GM23338 (cell line): ENCODE results near the gene NTM. TPM values are rescaled to one million over a fixed set of nuclear protein-coding genes. Genes with fewer than 3 reads are reported as not detected.

Experiments used
- ATAC-seq: fragments of 200-7000 bp; cut with Tn5 transposase; 3 replicates; pipeline ENCODE4 v1.9.1; 2020
- DNase-seq: peaks from one replicate; pipeline ENCODE4 v3.0.0-alpha.2; 2015; ENCODE audit warnings: low spot score
- H2AFZ ChIP-seq: fragments of 200-600 bp; sonication (generic); 2 replicates; pipeline ENCODE4 v1.8.0; 2016; ENCODE audit warnings: antibody characterized with exemption, mild to moderate bottlenecking, moderate library complexity
- H3F3A ChIP-seq: fragments of 200-600 bp; sonication (generic); replicated peaks from 2 replicates; pipeline ENCODE4 v1.8.0; 2017; ENCODE audit warnings: antibody characterized with exemption, mixed run types, low read depth
- H3K27ac ChIP-seq: fragments of 200-600 bp; sonication (generic); 2 replicates; pipeline ENCODE4 v1.6.1; 2016; ENCODE audit warnings: low read depth
- H3K27me3 ChIP-seq: fragments of 200-600 bp; sonication (generic); 2 replicates; pipeline ENCODE4 v1.8.0; 2016; ENCODE audit warnings: mild to moderate bottlenecking, mixed run types, moderate library complexity; ENCODE audit not compliant: insufficient read depth
- H3K36me3 ChIP-seq: fragments of 200-600 bp; sonication (generic); 2 replicates; pipeline ENCODE4 v1.8.0; 2016; ENCODE audit warnings: mild to moderate bottlenecking; ENCODE audit not compliant: insufficient read depth
- H3K4me1 ChIP-seq: fragments of 200-600 bp; sonication (generic); 2 replicates; pipeline ENCODE4 v1.8.0; 2016; ENCODE audit warnings: mild to moderate bottlenecking, moderate library complexity; ENCODE audit not compliant: insufficient read depth
- H3K4me2 ChIP-seq: fragments of 200-600 bp; sonication (generic); 2 replicates; pipeline ENCODE4 v1.7.1; 2017; ENCODE audit warnings: mixed run types
- H3K4me3 ChIP-seq: fragments of 200-600 bp; sonication (generic); 2 replicates; pipeline ENCODE4 v1.6.1; 2016; ENCODE audit warnings: mixed run types
- H3K79me2 ChIP-seq: fragments of 200-600 bp; sonication (generic); replicated peaks from 2 replicates; pipeline ENCODE4 v1.8.0; 2017; ENCODE audit warnings: mild to moderate bottlenecking; ENCODE audit not compliant: insufficient read depth
- H3K9me2 ChIP-seq: fragments of 200-600 bp; sonication (generic); 2 replicates; pipeline ENCODE4 v1.8.0; 2017; ENCODE audit not compliant: insufficient read depth
- H4K20me1 ChIP-seq: fragments of 200-600 bp; sonication (generic); replicated peaks from 2 replicates; pipeline ENCODE4 v1.8.0; 2017; ENCODE audit warnings: mild to moderate bottlenecking; ENCODE audit not compliant: insufficient read depth
- H3K27ac Mint-ChIP-seq: 2 replicates; pipeline ENCODE4 v1.8.0; 2020; ENCODE audit warnings: inconsistent platforms, mild to moderate bottlenecking, moderate library complexity, mixed read lengths
- H3K27me3 Mint-ChIP-seq: 3 replicates; pipeline ENCODE4 v1.8.0; 2022; ENCODE audit warnings: low read depth, mild to moderate bottlenecking, moderate library complexity, mixed read lengths, inconsistent platforms; ENCODE audit not compliant: insufficient read depth, poor library complexity
- H3K36me3 Mint-ChIP-seq: 3 replicates; pipeline ENCODE4 v1.8.0; 2021; ENCODE audit warnings: low read depth, mild to moderate bottlenecking, inconsistent platforms, moderate library complexity, mixed read lengths
- H3K4me1 Mint-ChIP-seq: 3 replicates; pipeline ENCODE4 v1.8.0; 2020; ENCODE audit warnings: mild to moderate bottlenecking, inconsistent platforms, mixed read lengths
- H3K4me3 Mint-ChIP-seq: 3 replicates; pipeline ENCODE4 v1.8.0; 2021; ENCODE audit warnings: moderate library complexity, mild to moderate bottlenecking, inconsistent platforms, mixed read lengths
- H3K9me3 Mint-ChIP-seq: 3 replicates; pipeline ENCODE4 v1.8.0; 2020; ENCODE audit warnings: moderate library complexity, mild to moderate bottlenecking, inconsistent platforms, mixed read lengths
- CREB1 ChIP-seq: fragments of 250-450 bp; sonication (Bioruptor Pico); IDR thresholded peaks from 2 replicates; pipeline ENCODE4 v1.5.0; 2020; ENCODE audit warnings: low read depth, mild to moderate bottlenecking, moderate library complexity
- EZH2 ChIP-seq: fragments of 200-600 bp; sonication (generic); IDR thresholded peaks from one replicate; pipeline ENCODE4 v1.8.0; 2017; ENCODE audit warnings: antibody characterized with exemption, mild to moderate bottlenecking, low read depth; ENCODE audit not compliant: unreplicated experiment
- EZH2phosphoT487 ChIP-seq: fragments of 200-600 bp; sonication (generic); IDR thresholded peaks from one replicate; pipeline ENCODE4 v1.8.1; 2018; ENCODE audit warnings: antibody characterized with exemption; ENCODE audit not compliant: unreplicated experiment
- JUNB ChIP-seq: IDR thresholded peaks from one replicate; pipeline ENCODE4 v1.6.1; 2016; ENCODE audit warnings: antibody characterized with exemption; ENCODE audit not compliant: unreplicated experiment
- NANOG ChIP-seq: IDR thresholded peaks from 2 replicates; pipeline ENCODE4 v1.6.1; 2016; ENCODE audit warnings: antibody characterized with exemption, borderline replicate concordance
- POLR2AphosphoS5 ChIP-seq: IDR thresholded peaks from 2 replicates; pipeline ENCODE4 v1.6.1; 2016; ENCODE audit warnings: antibody characterized with exemption, low read depth
- ZNF331 ChIP-seq: fragments of 250-450 bp; sonication (Bioruptor Pico); IDR thresholded peaks from 2 replicates; pipeline ENCODE4 v1.5.0; 2020; ENCODE audit warnings: low read depth, mild to moderate bottlenecking, moderate library complexity
- ZNF462 ChIP-seq: fragments of 250-450 bp; sonication (Bioruptor Pico); IDR thresholded peaks from 2 replicates; pipeline ENCODE4 v1.5.0; 2020; ENCODE audit warnings: mild to moderate bottlenecking, moderate library complexity
- polyA plus RNA-seq: library from polyadenylated mRNA; unstranded; fragments of >200 nt; fragmentation: Nextera tagmentation; extraction: Ambion mirVana; gene quantifications from 2 replicates; pipeline ENCODE4 v1.2.1, GENCODE V29; 2016
- total RNA-seq: library from RNA; depleted of rRNA; stranded (reverse); fragments of >200 nt; shearing (Covaris generic); gene quantifications from 2 replicates; pipeline ENCODE4 v1.2.3, GENCODE V29; 2014
- TF ChIP-seq, protein P1 (sequence below), 2 experiments: fragments of 200-600 bp in 1 of 2; sonication (generic) in 1 of 2; conservative IDR thresholded peaks; 2 replicates each; pipeline versions ENCODE4 v1.5.1 to v1.6.1; 2016 to 2017; ENCODE audit warnings: antibody characterized with exemption in 2 of 2, low read depth in 2 of 2, mild to moderate bottlenecking in 2 of 2, moderate library complexity in 1 of 2
- TF ChIP-seq, protein P2 (sequence below): IDR thresholded peaks from 2 replicates; pipeline ENCODE4 v1.6.1; 2016; ENCODE audit warnings: antibody characterized with exemption

NTM gene
- total and polyA plus RNA-seq, 2 experiments from 2014 or later: 10.6 to 14.6 TPM

DNA sequence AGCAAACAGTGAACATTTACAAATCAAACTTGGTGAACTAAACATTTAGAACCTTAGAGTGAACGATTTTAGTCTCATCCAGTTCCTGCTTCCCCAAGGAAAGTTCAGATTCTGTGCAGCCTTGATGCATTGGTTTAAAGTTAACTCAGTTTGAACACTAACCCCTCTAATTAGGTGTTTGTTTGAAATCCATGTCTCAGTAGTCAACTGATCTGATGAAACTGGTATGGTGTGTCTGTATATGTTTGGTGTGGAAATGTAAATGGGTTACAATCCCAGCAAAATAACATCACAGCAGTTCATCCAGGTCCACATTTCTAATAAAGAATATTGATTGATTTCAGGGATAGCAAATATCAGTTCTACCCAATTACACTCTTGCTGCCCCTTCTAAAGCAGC, 532.0 kb downstream of the NTM start:
- Histone ChIP-seq H2AFZ (no peak overlapping the region), H3K4me2 (no peak overlapping the region), H3F3A (no peaks in the 10 kb centered on the region; the same call in 1 of the 2 replicates), H4K20me1 (no peaks in the 10 kb centered on the region), H3K9me2 (no peaks in the 10 kb centered on the region), H3K4me3 (no peak overlapping the region), H3K79me2 (no peaks in the 10 kb centered on the region), H3K27me3 (no peaks in the 10 kb centered on the region), H3K36me3 (no peaks in the 10 kb centered on the region), H3K4me1 (peaks cover 28% of the 10 kb centered on the region), H3K27ac (no peak overlapping the region)
- no peak for TF ChIP-seq CREB1 (CRISPR knock-in tag)
- no peak for TF ChIP-seq ZNF462 (CRISPR knock-in tag)
- TF ChIP-seq, protein P1, sequence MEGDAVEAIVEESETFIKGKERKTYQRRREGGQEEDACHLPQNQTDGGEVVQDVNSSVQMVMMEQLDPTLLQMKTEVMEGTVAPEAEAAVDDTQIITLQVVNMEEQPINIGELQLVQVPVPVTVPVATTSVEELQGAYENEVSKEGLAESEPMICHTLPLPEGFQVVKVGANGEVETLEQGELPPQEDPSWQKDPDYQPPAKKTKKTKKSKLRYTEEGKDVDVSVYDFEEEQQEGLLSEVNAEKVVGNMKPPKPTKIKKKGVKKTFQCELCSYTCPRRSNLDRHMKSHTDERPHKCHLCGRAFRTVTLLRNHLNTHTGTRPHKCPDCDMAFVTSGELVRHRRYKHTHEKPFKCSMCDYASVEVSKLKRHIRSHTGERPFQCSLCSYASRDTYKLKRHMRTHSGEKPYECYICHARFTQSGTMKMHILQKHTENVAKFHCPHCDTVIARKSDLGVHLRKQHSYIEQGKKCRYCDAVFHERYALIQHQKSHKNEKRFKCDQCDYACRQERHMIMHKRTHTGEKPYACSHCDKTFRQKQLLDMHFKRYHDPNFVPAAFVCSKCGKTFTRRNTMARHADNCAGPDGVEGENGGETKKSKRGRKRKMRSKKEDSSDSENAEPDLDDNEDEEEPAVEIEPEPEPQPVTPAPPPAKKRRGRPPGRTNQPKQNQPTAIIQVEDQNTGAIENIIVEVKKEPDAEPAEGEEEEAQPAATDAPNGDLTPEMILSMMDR (conservative IDR thresholded peaks at IDR 0.05; ENCODE audit: low read depth in 2 of 2): no peak
- no peak for TF ChIP-seq JUNB
- TF ChIP-seq NANOG: no peak
- no peak for TF ChIP-seq EZH2phosphoT487
- no peak for TF ChIP-seq ZNF331 (CRISPR knock-in tag)
- TF ChIP-seq EZH2: no peak
- TF ChIP-seq, protein P2, sequence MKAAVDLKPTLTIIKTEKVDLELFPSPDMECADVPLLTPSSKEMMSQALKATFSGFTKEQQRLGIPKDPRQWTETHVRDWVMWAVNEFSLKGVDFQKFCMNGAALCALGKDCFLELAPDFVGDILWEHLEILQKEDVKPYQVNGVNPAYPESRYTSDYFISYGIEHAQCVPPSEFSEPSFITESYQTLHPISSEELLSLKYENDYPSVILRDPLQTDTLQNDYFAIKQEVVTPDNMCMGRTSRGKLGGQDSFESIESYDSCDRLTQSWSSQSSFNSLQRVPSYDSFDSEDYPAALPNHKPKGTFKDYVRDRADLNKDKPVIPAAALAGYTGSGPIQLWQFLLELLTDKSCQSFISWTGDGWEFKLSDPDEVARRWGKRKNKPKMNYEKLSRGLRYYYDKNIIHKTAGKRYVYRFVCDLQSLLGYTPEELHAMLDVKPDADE: no peak
- no peak for TF ChIP-seq POLR2AphosphoS5
- DNase-seq (no peak), ATAC-seq (no peak)
- Mint-ChIP-seq H3K4me3 (no peak overlapping the region), H3K36me3 (no peaks in the 10 kb centered on the region; the same call in 2 of the 3 replicates), H3K9me3 (no peaks in the 10 kb centered on the region), H3K4me1 (peaks cover 60% of the 10 kb centered on the region), H3K27ac (no peak overlapping the region), H3K27me3 (no peaks in the 10 kb centered on the region)
